ENCODE measurements around the gene LASP1.

The LASP1 gene

DNA sequence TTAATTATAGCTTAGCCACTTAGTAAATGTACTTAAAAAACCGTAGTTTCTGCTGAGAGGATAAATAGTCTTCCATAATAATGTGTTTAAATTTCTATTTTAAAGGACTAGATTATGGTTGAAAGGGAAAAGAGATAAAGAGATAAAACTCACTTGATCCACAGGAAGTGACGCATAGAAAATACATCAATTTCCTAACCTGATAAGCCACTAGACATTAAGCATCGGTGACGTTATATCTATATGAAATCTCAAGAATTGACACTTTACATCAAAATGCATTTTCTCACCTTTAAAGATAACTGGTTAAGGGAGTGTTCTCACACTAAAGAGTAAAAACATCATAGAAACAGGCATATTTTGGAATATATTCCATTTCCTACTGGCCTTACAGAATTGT is 91.6 kb downstream of the LASP1 start:
- Histone ChIP-seq H3K4me2 (ENCODE audit: low read length) (no peak overlapping the region), H3K4me3 (ENCODE audit: low read length) (no peak overlapping the region), H3K27ac (ENCODE audit: low read depth, low read length) (no peak overlapping the region), H3K27me3 (ENCODE audit: control insufficient read depth, low read length) (no peaks in the 10 kb centered on the region), H3K4me1 (ENCODE audit: control insufficient read depth, low read length) (peaks cover 38% of the 10 kb centered on the region), H3K36me3 (ENCODE audit: control insufficient read depth, low read length) (no peaks in the 10 kb centered on the region), H3F3A (ENCODE audit: control insufficient read depth, insufficient read depth) (peaks cover 18% of the 10 kb centered on the region), H3K79me2 (ENCODE audit: control insufficient read depth, low read length) (no peaks in the 10 kb centered on the region), H4K20me1 (ENCODE audit: control insufficient read depth, insufficient read depth, low read depth, low read length) (no peaks in the 10 kb centered on the region), H3K9me3 (ENCODE audit: control insufficient read depth, insufficient read depth, low read length) (no peaks in the 10 kb centered on the region), H3K9me2 (replicated peaks; ENCODE audit: control insufficient read depth, low read length) (no peaks in the 10 kb centered on the region)
- TF ChIP-seq CTCF (IDR thresholded peaks at IDR 0.05; ENCODE audit: low read depth, low read length, poor library complexity, severe bottlenecking) (no peak), EZH2phosphoT487 (IDR thresholded peaks at IDR 0.05; ENCODE audit: borderline replicate concordance, low read length) (no peak)

- Histone ChIP-seq H3K4me2 (ENCODE audit: low read length) (no peak within 1 kb of the TSS), H3K79me2 (ENCODE audit: control insufficient read depth, low read length) (no peaks in the 10 kb centered on the region), H3K36me3 (ENCODE audit: control insufficient read depth, low read length) (no peaks in the 10 kb centered on the region), H3K9me3 (ENCODE audit: control insufficient read depth, insufficient read depth, low read length) (no peaks in the 10 kb centered on the region), H4K20me1 (ENCODE audit: control insufficient read depth, insufficient read depth, low read depth, low read length) (no peaks in the 10 kb centered on the region), H3K9me2 (replicated peaks; ENCODE audit: control insufficient read depth, low read length) (no peaks in the 10 kb centered on the region), H3K27ac (ENCODE audit: low read depth, low read length) (no peak within 1 kb of the TSS), H3F3A (ENCODE audit: control insufficient read depth, insufficient read depth) (0 out of 2 replicates have a peak, but pooled peaks cover 2% of the 10 kb centered on the region), H3K27me3 (ENCODE audit: control insufficient read depth, low read length) (no peaks in the 10 kb centered on the region), H3K4me3 (ENCODE audit: low read length) (no peak within 1 kb of the TSS), H3K4me1 (ENCODE audit: control insufficient read depth, low read length) (no peaks in the 10 kb centered on the region)
- TF ChIP-seq CTCF (IDR thresholded peaks at IDR 0.05; ENCODE audit: low read depth, low read length, poor library complexity, severe bottlenecking): no peak
- no peak for TF ChIP-seq EZH2phosphoT487 (IDR thresholded peaks at IDR 0.05; ENCODE audit: borderline replicate concordance, low read length)
Observed at GRCh38 chr17:38967290-38967738, 97.5 kb downstream of the LASP1 start, which contains the start of gene FBXO47. Gene FBXO47 (minus strand): TSS chr17:38967403. CDS start chr17:38963025, 4,378 bp downstream.

DNA sequence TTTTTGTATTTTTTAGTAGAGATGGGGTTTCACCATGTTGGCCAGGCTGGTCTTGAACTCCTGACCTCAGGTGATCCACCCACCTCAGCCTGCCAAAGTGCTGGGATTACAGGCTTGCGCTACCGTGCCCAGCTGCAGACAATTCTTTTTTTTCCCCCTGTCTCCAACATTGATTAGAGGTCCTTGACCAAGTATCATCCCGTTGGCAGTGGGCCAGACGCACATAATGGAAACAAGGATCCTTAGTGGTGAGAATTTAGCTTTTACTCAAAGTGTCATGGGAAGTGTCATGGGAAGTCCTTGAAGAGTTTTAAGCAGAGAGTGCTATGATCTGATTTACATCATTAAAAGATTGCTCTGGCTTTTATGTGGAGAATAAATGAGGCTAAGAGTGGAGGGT is 99.4 kb downstream of the LASP1 start:
- 0 out of 2 replicates have a peak, but pooled peaks cover 2% of the 10 kb centered on the region for H3F3A ChIP-seq (ENCODE audit: control insufficient read depth, insufficient read depth)
- H3K79me2 ChIP-seq (ENCODE audit: control insufficient read depth, low read length): no peaks in the 10 kb centered on the region
- no peaks in the 10 kb centered on the region for H3K27me3 ChIP-seq (ENCODE audit: control insufficient read depth, low read length)
- no peaks in the 10 kb centered on the region for H3K36me3 ChIP-seq (ENCODE audit: control insufficient read depth, low read length)
- no peak overlapping the region for H3K27ac ChIP-seq (ENCODE audit: low read depth, low read length)
- H3K4me3 ChIP-seq (ENCODE audit: low read length): no peak overlapping the region
- no peaks in the 10 kb centered on the region for H3K9me3 ChIP-seq (ENCODE audit: control insufficient read depth, insufficient read depth, low read length)
- H3K4me1 ChIP-seq (ENCODE audit: control insufficient read depth, low read length): no peaks in the 10 kb centered on the region
- H3K9me2 ChIP-seq (replicated peaks; ENCODE audit: control insufficient read depth, low read length): no peaks in the 10 kb centered on the region
- no peak overlapping the region for H3K4me2 ChIP-seq (ENCODE audit: low read length)
- no peaks in the 10 kb centered on the region for H4K20me1 ChIP-seq (ENCODE audit: control insufficient read depth, insufficient read depth, low read depth, low read length)
- TF ChIP-seq CTCF (IDR thresholded peaks at IDR 0.05; ENCODE audit: low read depth, low read length, poor library complexity, severe bottlenecking): no peak
- no peak for TF ChIP-seq EZH2phosphoT487 (IDR thresholded peaks at IDR 0.05; ENCODE audit: borderline replicate concordance, low read length)

All from DOHH2 (cell line).